ENCODE measurements around the gene CERT1. TPM values are rescaled to one million over a fixed set of nuclear protein-coding genes. Genes with fewer than 3 reads are reported as not detected.

CERT1 gene
- polyA plus RNA-seq, 1 experiment = 4.5 TPM

DNA sequence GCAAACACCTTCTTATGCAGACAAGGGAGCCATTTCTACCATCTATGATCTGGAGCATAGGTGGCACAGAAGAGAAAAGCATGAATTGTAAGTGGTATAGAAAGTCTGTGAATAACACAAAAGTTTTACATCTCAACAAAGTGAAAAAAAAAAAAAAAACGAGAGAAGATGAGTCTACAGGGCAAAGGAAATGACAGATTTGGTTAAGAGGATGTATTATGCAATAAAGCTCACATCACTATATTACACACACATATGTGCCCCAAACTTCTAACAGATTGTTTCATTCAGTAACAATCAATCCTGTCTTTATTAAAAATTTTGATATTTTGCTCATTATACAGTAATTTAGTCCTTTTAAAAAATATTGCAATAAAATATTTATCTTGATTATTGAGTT is 49.8 kb downstream of the CERT1 start:
- CTCF ChIA-PET = interaction anchor here (0.6 to 1.1 kb wide), 2 partner anchors 27 to 221 kb away, joined by 3 read pairs; no protein-coding TSS in a partner anchor
- no peak for DNase-seq (ENCODE audit: low read depth)
- Histone ChIP-seq H3K4me3 (ENCODE audit: low read depth, low read length) (no peak overlapping the region), H3K36me3 (ENCODE audit: control insufficient read depth, insufficient read depth, low read length) (no peaks in the 10 kb centered on the region; the same call in 1 of the 2 replicates), H3K27me3 (ENCODE audit: control insufficient read depth, insufficient read depth, low read length) (no peaks in the 10 kb centered on the region)
- POLR2A ChIA-PET = no interaction called here
- TF ChIP-seq, protein P1, sequence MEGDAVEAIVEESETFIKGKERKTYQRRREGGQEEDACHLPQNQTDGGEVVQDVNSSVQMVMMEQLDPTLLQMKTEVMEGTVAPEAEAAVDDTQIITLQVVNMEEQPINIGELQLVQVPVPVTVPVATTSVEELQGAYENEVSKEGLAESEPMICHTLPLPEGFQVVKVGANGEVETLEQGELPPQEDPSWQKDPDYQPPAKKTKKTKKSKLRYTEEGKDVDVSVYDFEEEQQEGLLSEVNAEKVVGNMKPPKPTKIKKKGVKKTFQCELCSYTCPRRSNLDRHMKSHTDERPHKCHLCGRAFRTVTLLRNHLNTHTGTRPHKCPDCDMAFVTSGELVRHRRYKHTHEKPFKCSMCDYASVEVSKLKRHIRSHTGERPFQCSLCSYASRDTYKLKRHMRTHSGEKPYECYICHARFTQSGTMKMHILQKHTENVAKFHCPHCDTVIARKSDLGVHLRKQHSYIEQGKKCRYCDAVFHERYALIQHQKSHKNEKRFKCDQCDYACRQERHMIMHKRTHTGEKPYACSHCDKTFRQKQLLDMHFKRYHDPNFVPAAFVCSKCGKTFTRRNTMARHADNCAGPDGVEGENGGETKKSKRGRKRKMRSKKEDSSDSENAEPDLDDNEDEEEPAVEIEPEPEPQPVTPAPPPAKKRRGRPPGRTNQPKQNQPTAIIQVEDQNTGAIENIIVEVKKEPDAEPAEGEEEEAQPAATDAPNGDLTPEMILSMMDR (IDR thresholded peaks at IDR 0.05; ENCODE audit: insufficient read depth, low read depth, low read length) = no peak

DNA sequence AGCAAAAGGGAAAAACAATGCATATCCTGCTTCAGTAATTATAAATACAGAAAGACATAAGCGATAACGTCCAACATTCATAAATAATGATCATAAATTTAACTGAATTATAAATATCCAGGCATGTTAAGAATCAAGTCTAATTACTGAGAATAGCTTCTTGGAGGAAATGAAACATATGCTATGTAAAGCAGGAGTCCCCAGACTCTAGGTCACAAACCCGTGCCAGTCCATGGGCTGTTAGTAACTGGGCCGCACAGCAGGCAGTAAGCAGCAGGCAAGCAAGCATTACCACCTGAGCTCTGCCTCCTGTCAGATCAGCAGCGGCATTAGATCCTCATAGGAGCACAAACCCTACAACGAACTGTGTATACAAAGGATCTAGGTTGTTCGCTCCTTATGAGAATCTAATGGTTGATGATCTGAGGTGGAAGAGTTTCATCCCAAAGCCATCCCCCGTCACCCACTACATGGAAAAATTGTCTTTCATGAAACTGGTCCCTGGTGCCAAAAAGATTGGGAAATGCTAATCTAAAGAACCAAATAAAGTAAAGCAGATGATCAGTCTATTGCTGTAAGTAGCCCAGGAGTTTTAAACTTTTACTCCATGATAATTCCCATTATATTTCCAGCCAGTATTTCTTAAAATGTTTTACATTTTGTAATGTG is 50.4 kb downstream of the CERT1 start:
- TF ChIP-seq, protein P1 (IDR thresholded peaks at IDR 0.05; ENCODE audit: insufficient read depth, low read depth, low read length) = no peak

DNA sequence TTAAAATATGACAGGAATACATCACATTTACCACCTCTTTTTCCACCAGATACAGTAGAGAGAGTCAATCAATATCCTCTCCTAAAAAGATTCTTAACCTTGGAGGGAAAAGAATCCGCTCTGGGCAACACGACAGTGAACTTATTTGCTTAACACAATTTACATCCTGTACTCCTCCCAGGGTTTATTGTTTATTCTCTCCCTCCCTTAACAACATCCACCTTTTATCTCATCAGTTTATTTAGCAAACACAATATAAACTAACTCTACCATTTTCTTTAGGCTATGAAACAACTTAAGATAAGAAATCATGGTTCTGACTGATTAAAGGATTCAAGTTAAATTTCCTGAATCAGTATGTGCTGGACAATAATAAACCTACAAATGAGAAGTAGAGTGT is 50.9 kb downstream of the CERT1 start:
- no peaks in the 10 kb centered on the region; the same call in 1 of the 2 replicates for H3K36me3 ChIP-seq (ENCODE audit: control insufficient read depth, insufficient read depth, low read length)
- no peak for DNase-seq (ENCODE audit: low read depth)
- TF ChIP-seq, protein P1 (IDR thresholded peaks at IDR 0.05; ENCODE audit: insufficient read depth, low read depth, low read length) = no peak
- ChIA-PET POLR2A (no interaction called here), CTCF (interaction anchor here (1.1 kb wide), 1 partner anchor 26 kb away, joined by 3 read pairs; no protein-coding TSS in a partner anchor)
- no peak overlapping the region for H3K4me3 ChIP-seq (ENCODE audit: low read depth, low read length)
- H3K27me3 ChIP-seq (ENCODE audit: control insufficient read depth, insufficient read depth, low read length) = no peaks in the 10 kb centered on the region

More for the DNA sequence above, 50.4 kb downstream of the CERT1 start:
- Histone ChIP-seq H3K36me3 (ENCODE audit: control insufficient read depth, insufficient read depth, low read length) (no peaks in the 10 kb centered on the region; the same call in 1 of the 2 replicates), H3K27me3 (ENCODE audit: control insufficient read depth, insufficient read depth, low read length) (no peaks in the 10 kb centered on the region), H3K4me3 (ENCODE audit: low read depth, low read length) (no peak overlapping the region)
- ChIA-PET CTCF (interaction anchor here (1.1 kb wide), 1 partner anchor 26 kb away, joined by 3 read pairs; no protein-coding TSS in a partner anchor), POLR2A (no interaction called here)
- DNase-seq (ENCODE audit: low read depth) = no peak

DNA sequence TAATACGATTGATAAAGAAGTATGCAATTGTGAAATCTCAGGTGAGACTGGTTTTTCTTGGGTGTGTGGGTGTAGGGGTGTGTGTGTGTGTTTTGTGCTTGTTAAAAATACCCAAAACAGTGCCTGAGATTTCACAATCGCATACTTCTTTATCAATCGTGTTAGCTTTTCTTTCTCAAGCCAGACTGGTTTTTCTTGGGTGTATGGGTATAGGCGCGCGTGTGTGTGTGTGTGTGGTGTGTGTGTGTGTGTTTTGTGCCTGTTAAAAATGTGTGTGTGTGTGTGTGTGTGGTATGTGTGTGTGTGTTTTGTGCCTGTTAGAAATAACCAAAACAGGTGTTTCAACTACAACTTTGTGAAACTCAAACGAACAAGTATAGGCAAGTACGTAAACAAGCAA is 53.7 kb downstream of the CERT1 start:
- ChIA-PET POLR2A (no interaction called here), CTCF (interaction anchor here (1.0 kb wide), 1 partner anchor 19 kb away, joined by 3 read pairs; no protein-coding TSS in a partner anchor)
- no peaks in the 10 kb centered on the region for H3K27me3 ChIP-seq (ENCODE audit: control insufficient read depth, insufficient read depth, low read length)
- DNase-seq (ENCODE audit: low read depth) = no peak
- TF ChIP-seq, protein P1 (IDR thresholded peaks at IDR 0.05; ENCODE audit: insufficient read depth, low read depth, low read length) = no peak
- H3K4me3 ChIP-seq (ENCODE audit: low read depth, low read length) = no peak overlapping the region
- no peaks in the 10 kb centered on the region; the same call in 1 of the 2 replicates for H3K36me3 ChIP-seq (ENCODE audit: control insufficient read depth, insufficient read depth, low read length)

DNA sequence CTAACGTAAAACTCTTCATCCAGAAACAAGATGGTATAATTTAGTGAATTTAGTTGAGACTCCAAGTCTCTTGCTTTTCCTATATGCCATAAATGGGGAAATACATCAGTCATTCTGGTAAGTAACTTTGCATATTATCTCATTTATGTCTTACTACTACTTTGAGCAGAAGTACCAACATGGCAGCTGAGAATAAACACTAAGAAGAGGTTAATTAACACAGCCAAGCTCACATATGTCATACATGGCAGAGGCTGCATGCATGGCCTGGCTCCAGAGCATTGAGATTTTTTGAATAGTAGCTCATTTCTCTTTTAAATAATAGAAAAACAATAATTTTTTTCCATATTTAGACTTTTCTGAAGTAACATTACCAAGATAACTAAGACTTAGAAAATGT is 54.3 kb downstream of the CERT1 start:
- TF ChIP-seq, protein P1 (IDR thresholded peaks at IDR 0.05; ENCODE audit: insufficient read depth, low read depth, low read length) = no peak
- Histone ChIP-seq H3K36me3 (ENCODE audit: control insufficient read depth, insufficient read depth, low read length) (no peaks in the 10 kb centered on the region; the same call in 1 of the 2 replicates), H3K27me3 (ENCODE audit: control insufficient read depth, insufficient read depth, low read length) (no peaks in the 10 kb centered on the region), H3K4me3 (ENCODE audit: low read depth, low read length) (no peak overlapping the region)
- ChIA-PET CTCF (interaction anchor here (1.0 to 1.2 kb wide), 2 partner anchors 12 to 19 kb away, joined by 3 read pairs; no protein-coding TSS in a partner anchor), POLR2A (no interaction called here)
- DNase-seq (ENCODE audit: low read depth) = no peak
